HS-5 (cell line): Measurements from ENCODE around the gene ZFR2.

ENCODE experiments used
- DNase-seq: peaks from one replicate; pipeline ENCODE4 v3.0.0-alpha.2; 2012; ENCODE audit warnings: low read depth

Gene ZFR2

DNA sequence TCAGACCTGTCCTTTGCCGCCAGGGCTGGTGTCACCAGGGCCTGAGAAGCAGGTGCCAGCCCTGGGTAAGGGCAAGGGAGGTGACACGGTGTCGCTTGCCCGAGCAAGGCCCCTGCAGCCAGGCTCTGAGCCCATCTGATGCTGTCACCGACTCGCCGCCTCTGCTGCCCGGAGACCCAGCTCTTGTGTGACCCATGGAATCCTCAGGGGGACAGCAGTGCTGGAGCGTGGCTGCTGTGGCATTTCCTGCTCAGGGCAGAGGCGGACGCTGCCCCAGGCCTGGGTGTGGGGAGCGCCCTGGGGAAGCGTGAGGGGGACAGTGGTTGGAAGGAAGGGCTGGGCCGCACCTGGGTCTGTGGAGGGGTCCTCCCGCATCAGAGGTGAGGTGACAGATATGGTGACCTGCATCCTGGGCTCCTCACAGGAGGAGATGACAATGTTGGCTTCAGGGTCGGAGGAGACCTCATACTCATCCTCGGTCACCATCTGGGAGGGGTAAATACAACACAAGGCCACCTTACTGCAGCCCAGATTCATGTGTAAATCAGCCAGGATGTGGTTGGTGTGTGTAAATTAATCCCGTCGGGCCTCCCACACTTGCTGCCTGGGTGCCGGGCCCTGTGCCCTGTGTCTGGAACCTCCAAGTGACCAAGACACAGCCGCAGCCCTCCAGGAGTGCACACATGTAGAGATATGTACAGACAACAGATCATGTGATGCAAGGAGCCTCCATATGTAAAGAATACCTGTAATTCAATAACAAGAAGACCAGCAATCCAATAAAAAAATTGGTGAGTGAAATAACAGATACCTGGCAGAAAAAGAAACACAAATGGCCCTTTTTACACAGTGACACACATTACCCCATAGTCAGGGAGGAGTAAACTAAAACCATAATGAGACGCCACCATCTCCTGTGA is 55.1 kb downstream of the ZFR2 start:
- no peak for DNase-seq

DNA sequence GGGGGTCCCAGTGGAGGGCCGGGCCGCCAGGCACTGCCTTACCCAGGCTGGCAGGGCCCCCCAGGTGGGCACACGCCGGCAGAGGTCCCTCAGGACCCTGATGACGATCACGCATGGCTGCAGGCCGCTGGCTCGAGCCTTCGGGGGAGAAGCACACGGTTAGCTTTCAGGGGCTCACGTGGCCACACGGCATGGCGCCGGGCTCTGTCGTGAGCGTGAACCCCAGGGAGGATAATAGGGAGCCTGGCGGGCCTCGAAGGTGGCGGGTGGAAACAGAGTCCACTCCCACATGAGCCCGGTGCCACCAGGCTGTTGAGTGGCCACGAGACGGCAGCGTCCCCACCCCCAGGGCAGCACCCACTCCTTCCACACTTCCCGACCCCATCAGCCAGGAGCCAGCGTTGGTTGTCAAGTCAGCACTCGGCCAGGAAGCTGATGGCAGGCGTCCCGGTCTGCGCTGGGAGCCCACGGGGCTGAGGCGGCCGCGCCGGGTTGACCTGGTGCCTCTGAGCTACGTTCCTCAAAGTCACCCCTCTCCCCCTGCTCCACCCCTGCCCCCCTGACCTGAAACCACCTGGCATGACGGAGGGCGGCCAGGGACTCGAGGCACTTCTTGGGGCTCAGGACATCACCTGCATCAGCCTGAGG is 58.0 kb downstream of the ZFR2 start:
- no peak for DNase-seq

DNA sequence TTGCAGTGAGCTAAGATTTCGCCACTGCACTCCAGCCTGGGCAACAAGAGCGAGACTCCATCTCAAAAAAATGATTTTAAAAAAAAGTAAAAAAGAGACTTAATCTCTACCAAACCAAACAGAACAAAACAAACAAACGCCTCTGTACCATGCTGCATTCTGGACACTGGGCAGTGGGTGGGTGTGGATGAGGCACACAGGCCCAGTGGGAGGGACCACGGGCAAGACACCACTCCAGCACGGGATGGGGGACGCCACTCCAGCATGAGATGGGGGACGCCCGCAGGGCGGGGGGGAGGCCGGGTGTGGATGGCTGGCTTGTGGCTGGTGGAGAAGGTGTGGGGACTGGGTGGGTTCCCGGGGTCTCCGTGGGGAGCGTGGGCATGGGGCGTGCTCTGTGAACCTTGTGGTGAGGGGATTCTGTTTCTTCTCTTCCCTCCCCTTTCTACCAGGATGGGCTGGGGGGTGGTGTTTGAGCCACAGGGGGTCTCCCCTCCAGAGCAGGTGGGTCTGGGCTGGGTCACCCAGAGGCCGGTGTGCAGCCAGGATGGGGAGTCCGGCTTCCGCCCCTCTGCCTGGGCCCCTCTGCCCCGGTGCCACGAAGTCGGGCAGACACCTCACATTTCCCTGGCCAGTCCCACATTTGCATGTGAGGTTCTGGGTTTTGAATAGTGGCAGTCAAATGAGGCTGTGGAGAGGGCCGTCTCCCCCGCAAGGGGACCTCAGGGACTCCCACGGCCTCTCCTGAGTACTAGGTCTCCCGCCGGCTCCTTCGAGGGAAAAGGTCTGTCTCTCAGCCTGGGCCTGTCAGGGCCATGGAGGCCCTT is 58.7 kb downstream of the ZFR2 start:
- no peak for DNase-seq

DNA sequence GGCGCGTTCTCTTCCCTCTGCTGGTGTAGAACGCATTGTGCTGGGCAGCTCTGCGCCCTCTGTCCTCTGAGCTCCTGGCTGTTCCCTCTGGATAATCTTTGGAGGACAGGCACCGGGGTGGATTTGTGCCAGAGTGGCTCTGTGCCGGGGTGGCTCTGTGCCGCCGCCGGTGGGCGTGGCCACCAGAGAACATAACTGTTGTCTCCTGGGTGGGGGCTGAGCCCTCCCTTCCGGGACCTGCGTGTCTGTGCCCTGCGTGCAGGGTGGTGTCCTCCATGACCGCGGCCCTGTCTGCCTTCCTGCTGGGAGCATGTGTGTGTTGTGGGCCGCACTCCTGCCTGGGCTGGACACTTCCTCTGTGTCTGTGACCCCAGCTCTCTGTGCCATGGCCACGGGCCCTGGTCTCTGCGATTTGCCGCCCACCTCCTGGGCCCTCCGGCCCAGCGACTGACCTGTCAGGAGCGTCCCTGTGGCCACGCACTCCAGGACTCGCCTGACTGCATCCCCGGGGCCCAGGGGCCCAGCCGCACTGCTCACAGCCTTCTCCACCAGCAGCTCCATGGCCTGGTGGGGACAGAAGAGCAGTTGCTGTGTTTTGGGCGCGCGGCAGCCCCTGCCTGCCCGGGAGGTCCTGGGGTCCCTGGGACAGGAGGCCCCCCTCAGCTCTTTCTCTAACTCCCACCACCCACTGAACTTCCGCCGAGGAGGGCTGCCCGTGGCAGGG is 60.3 kb downstream of the ZFR2 start:
- no peak for DNase-seq

DNA sequence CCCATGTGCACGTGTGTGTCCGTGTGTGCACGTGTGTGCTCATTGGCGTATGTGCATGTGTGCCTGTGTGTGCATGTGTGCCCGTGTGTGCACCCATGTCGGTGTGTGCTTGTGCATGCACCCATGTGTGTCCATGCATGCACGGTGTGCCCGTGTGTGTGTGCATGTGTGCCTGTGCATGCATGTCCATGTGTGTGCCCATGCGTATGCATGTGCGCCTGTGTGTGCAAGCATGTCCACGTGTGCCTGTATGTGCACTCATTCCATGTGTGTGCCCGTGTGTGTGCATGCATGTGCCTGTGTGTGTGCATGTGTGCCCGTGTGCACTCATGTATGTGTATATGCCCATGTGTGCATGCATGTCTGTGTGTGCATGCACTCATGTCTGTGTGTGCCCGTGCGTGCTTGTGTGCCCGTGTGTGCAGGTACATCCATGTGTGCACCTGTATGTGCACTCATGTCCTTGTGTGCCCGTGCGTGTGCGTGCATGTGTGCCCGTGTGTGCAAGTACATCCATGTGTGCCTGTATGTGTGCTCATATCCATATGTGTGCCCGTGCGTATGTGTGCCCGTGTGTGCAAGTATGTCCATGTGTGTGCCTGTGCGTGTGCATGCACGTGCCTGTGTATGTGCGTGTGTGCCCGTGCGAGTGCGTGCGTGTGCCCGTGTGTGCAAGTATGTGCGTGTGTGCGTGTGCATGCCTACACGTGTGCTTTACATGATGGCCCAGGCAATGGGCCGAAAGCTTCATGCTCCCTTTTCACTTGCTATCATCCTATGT is 61.1 kb downstream of the ZFR2 start:
- no peak for DNase-seq

DNA sequence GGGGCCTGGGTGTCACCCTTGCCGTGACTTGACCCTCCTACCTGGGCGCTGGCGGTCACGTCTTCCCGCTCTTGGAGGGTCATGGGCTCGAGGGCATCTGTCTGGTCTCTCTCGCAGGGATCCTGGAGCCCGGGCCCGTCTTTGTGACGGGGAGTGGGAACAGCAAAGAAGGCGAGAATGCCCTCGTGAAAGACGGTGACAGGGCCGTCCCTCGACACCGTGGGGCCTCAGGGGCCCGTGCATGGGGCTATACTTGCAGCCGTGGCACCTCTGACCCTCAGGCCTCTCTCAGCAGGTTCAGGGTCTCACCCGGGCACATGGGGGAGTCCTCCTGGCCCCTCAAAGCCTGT is 61.7 kb downstream of the ZFR2 start:
- DNase-seq, result no peak

DNA sequence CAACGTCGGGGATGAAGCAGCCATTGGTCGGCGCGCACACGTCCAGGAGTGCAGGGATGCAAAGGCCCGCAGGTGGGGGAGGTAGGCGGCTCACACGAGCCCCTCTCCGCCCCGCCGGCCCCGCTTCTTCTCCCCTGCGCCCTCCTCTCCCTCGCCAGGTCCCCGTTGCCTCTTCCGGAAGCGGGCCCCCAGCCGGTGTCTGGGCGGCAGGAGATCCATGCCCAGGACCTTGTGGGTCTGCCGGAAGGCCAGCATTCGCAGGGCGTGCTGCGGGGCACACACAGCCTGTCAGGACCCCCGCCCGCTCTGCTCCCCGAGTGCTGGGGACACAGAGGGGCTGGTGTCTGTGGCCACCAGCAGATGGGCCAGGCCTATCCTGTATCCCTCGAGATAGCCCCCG is 63.0 kb downstream of the ZFR2 start:
- DNase-seq, result no peak

DNA sequence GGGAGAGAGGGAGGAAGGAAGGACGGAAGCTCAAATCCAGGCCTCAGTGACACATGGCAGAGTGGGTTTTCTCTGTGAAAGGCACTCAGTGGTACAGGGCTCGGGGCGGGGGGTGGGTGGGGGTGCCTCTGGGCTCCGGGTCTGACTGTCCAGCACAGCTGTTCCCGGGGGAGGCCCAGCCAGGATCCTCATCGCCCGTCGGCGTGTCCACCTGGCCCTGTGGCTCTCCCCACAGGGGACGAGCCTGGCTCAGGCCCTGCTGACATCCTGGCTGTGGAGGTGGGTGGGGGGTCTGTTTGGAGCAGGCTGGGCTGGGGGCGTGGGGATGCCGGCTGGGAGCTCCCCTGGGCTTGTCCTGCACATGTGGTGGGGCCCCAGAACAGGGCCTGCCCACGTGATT is 64.4 kb downstream of the ZFR2 start:
- no peak for DNase-seq

DNA sequence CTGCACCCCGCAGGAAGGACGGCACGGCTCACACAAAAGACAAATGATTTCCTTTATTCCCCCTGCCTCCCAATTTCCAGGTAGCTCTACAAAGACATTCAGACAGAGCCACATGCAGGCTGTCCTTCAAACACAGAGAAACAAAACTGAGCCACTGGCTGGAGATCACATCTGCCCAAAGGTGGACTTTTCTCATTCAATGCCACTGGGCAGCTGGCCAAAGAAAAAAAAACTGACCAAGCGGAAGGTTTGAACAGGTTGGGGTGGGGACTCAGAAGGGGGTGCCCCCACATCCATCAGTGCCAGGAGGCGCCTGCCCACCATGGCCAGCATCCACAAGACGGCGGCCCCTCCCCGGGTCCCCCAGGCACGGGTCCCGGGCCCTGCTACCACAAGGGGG is 64.9 kb downstream of the ZFR2 start:
- no peak for DNase-seq

DNA sequence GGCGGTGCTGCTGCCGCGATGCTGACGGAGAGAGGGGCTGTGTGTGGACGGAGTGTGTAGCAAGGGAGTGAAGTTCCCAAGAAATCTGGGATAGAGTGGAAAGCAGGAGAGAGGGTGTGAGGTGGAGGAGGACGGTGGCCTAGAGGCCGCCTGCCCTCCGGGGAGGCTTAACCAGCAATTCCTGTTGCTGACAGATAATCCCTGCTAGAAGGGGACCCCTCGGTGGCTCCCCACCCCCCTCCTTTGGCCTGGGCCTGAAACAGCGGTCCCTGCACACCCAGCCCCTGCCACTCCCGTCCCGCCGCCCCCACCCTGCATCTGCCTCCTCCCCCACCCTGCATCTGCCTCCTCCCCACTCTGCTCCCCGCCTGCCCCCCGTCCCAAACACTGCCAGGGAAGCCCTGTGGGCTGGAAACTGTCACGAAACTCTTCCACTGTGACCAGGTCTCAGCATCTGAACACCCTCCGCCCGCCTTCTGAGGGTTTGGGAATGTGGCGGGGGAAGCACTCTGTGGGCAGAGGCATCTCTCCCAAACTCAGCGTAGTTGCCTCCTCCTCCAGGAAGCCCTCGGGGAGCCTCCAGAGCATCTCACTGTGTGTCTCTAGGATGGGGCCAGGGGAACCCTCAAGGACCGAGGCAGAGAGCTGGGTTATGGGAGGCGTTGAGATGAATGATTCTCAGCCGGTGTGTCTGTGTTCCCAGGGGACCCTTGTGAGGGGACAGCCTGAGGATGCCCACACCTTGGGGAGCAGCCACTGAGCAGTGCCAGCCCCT is 65.5 kb downstream of the ZFR2 start:
- DNase-seq, result no peak

DNA sequence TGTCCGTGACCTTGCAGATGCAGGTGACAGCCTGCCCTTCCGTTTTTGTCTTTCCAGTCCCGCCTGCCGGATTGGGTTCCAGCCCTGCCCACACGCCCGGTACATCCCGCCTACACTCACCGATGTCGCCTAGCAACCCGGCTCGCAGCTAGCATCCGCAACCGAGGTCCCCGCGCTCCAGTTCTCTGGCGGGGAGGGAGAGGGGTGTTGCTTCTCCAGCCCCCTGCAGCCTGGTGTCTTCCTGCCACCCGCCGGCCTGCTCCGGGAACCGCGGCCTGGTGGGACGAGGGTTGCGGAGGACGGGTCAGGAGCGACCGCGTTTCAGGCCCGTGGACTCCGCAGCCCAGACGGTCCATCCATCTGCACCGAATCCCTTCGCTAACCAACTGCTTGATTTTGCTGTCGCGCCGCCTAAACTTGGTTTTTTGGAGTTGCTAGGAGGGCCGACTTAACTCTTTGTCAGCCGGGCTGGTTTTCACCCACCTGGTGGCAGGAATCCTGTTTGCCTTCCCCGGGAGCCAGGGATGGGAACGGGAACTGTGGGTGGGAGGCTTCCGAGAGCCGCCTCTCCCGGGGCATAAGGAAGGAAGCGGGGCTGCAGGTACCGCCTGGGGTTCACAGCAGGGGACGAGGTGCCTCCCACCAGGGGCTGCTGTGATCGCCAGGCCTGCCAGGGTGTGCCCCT is 67.3 kb downstream of the ZFR2 start:
- no peak for DNase-seq

DNA sequence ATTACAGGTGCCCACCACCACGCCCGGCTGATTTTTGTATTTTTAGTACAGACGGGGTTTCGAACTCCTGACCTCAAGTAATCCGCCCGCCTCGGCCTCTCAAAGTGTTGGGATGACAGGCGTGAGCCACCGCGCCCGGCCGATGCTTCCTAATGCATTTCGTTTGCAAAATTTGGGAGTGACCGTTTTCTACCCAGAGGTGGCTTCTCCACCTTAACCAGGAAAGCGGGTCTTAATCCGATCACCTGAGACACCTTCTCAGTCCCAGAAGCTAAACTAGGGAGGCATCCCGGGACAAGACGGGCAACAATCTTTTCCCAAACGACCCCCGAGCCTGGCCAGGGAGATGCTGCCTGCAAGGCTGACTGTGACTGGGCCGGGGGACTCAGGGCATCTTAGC is 67.8 kb downstream of the ZFR2 start:
- DNase-seq, result no peak

DNA sequence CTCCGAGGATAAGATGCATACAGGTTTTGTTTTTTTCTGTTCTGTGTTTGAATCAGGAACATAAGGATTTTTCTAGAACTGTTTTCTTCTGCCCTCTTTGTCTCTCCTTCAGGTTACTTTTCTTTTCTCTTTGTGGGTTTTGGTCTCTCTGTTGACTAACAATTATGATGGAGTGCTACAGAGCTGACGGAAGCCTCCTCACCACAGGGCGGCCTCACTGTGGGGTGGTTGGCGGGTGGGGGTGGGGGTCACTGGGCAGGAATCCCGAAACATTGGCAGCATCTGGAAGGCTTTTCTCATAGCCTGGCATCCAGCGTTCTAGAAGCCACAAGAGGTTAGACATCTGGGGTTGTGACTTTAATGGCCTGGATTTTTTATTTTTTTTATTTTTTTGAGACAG is 70.7 kb downstream of the ZFR2 start:
- DNase-seq, result no peak

DNA sequence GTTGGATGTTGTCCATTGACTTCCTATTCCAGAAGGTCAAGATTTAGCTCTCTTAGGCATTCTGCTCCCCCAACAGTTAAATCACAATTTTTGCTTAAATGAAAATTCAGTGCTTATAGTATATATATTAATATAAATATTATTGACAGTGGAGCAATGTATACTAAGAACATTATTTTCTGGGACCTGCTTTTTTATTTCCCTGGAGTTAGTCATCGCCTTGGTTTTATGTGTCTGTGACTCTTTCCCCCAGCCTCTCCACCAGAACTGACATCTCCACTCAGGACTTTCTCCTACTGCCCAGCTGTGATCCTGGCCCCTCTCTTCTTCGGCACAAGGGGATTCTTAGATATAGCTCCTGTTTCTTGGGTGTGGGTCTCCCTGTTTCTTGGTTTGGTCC is 72.5 kb downstream of the ZFR2 start:
- DNase-seq, result no peak

DNA sequence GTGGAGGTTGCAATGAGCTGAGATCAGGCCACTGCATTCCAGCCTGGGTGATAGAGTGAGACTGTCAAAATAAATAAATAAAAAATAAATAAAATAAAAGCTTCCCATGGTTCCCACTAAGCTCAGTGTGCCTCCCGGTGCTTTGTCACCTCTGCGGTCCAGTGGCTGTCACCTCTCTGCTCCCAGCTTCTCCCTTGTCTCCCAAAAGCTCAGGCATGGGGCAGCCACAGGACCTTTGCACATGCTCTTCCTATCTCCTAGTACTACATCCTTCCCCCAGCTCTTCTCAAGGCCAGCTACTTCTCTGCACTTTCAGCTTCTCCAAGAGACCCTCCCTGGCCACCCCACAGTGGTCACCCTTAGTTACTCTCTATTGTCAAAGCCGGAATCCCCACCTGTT is 75.0 kb downstream of the ZFR2 start:
- DNase-seq, result no peak

DNA sequence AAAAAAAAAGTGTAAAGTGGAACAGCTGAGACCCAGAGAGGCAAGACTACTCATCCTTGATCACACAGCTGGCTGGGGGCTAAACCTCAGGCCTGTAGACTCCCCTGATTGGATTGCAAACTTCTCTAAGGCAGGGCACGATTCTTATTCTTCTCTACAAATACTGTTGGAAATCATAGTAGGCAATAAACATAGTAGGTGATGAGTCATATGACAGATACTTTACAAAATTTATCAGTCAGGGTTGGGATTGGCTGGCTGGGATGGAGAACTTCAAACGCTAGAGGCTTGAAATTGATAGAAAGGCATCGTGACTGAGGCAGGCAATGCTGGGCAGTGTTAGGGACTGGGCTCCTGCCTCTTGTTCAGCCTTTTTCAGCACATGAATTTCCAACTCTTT is 76.7 kb downstream of the ZFR2 start:
- no peak for DNase-seq

DNA sequence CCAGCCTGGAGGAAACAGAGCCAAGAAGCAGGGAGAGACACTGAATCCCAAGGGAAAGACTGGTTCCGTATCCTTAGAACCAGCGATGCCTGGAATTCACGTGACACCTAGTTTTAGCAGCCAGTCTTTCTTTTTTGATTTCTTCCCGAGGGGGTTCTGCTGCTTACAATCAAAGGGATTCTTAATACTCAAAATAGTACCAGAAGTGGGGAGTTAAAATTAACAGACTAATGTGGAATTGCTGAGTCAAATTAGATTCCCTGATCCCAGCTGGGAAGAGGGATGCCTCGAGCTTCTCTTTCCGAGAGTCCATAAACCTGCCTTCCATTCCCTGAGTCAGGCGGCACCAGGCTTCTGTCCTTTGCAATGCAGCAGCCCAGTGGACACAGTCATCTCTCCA is 77.9 kb downstream of the ZFR2 start:
- DNase-seq, result no peak

DNA sequence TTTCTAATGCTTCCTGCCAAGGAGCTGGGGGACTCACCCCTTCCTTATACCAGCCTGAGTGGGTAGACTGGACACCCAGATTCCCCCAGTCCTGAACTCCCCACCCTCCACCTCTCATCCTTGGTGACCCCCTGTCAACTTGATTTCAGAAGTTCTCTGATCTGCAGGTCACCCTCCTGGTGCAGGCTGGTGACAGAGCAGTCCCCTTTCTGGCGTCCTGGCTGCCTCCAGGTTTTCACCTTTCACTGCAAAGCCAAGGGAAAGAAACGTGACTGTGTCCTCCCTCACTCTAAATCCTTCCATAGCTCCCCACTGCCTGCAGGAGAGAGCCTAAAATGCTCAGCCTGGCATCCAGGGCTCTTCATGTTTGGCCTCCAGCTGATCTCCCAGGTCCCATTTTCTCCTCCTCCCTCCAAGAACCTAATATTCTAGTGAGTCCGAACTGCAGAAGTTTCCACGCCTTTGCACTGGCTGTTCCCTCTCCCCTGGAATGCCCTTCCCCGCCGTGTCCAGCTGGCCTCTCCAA is 78.6 kb downstream of the ZFR2 start:
- no peak for DNase-seq

DNA sequence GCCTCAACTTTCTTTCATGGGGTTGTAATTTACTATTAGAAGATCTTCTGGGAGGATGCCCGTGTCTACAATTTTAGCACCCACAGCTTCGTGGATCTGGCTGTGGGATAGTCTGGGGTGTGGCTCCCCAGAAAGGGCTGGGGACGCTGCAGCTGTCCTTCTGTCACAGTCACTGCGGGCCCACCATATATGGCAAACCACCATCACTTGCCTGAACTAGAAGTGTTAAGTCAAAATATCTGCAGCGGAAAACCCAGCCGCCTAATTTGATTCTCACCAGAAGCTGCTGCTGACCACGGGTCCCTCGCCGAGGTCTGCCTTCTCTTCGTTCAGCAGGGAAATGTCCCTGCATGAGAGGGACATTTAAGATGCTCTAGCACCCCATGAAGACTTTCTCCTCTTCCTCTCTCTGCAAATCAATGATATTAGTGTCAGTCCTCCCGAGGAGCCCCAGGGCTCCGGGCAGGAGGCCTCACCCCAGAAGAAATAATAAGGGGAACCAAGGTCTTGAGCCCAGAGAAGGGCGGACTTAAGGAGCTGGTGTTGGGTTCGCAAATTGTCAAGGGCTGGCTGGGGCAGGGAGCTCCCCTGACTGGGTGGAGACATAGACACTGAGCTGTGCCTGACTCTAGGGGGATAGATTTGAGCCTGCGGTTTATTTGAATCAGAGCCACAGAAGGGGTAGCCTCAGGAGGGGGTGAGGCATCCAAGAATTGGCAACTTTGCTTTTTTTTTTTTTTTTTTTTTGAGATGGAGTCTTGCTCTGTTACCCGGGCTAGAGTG is 79.7 kb downstream of the ZFR2 start:
- no peak for DNase-seq
